GM19023 (cell line): ENCODE results near the gene PPFIBP1.
"Not testable (repeated sequence)": the region's sequence is repeated elsewhere in the genome, so short reads cannot be mapped to it uniquely, and the experiment has no call there.

Source experiments
- ATAC-seq: cut with Tn5 transposase; IDR thresholded peaks from one replicate; pipeline ENCODE4 v1.9.1; 2021; ENCODE audit warnings: mild to moderate bottlenecking, moderate library complexity; ENCODE audit not compliant: unreplicated experiment

The PPFIBP1 gene

DNA sequence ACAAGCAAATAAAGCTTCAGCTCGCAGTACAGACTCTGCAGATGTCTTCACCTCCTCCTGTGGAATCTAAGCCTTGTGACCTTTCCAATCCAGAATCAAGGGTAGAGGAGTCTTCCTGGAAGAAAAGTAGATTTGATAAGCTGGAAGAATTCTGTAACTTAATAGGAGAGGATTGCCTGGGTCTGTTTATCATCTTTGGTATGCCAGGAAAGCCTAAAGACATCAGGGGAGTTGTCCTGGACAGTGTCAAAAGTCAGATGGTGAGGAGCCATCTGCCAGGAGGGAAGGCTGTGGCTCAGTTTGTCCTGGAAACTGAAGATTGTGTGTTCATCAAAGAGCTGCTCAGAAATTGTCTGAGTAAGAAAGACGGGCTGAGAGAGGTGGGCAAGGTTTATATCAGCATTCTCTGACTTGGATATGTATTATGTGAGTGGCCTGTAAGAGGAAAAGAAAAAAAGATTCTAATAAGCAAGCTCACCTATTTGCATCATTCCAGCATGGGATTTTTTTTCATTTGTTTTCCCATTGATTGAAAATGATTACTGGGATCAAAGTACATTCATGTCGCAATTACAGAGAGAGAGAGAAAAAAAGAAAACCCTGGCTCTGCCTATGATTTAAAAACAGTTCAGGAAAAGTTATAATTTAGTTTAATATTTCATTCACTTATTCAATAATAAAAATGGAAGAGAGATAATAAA is 173.0 kb downstream of the PPFIBP1 start:
- ATAC-seq = no peak

DNA sequence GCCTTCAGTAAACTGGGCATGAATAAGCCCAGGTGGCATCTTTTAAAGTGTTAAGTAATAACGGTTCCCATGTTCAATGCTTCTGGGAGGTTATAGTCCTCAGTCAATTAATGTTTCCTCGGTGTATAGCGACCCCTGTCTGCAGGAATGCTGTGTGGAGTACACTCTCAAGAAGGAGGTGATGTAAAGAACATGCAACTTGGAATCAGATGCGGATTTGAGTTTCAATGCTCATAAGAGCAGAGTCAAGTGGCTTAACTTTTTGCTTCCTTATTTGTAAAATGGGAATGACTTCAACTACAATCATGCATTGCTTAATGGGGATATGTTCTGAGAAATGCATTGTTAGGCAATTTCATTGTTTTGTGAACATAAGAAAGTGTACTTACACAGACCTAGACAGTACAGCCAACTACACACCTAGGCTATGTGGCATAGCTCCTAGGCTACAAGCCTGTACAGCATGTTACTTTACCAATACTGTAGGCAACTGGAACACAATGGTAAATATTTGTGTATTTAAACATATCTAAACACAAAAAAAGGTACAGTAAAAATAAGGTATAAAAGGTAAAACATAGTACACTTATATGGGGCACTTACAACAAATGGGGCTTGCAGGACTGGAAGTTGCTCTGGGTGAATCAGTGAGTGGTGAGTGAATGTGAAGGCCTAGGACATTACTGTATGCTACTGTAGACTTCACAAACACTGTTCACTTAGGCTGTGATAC is 179.9 kb downstream of the PPFIBP1 start:
- peak; percentile 83 for ATAC-seq

DNA sequence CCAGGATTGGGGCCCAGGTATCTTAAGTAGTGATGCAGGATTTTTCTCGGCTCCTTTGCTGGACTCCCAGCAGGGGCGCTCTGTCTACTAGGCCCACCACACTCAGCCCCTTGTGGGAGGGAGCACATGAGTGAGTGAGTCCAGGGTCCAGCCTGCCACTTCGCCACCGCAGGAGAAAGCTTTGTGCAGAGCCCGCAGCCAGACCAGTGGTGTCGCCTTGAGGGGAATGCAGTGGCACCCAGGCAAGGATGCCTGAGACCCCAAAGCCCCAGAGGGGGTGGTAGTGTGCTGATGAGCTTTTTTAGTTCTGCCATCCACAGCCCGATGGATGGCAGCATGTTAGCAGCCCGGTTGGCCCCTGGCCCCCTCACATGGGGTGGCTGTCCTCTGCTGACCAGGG is 181.3 kb downstream of the PPFIBP1 start:
- ATAC-seq = no peak

DNA sequence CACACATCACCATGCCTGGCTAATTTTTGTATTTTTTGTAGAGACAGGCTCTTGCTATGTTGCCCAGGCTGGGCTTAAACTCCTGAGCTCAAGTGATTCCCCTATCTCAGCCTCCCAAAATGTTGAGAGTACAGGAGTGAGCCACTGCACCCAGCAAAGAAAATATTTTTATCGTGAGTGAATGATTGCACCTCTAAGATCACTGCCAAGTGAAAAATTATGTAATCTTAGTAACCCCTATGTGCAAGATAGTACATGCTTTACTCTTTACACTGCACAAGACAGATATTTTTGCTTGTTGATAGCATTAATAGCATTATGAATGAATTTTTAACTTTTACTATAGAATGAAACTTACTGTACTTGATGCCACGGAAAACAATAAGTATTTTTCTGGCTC is 183.2 kb downstream of the PPFIBP1 start:
- ATAC-seq = no peak

DNA sequence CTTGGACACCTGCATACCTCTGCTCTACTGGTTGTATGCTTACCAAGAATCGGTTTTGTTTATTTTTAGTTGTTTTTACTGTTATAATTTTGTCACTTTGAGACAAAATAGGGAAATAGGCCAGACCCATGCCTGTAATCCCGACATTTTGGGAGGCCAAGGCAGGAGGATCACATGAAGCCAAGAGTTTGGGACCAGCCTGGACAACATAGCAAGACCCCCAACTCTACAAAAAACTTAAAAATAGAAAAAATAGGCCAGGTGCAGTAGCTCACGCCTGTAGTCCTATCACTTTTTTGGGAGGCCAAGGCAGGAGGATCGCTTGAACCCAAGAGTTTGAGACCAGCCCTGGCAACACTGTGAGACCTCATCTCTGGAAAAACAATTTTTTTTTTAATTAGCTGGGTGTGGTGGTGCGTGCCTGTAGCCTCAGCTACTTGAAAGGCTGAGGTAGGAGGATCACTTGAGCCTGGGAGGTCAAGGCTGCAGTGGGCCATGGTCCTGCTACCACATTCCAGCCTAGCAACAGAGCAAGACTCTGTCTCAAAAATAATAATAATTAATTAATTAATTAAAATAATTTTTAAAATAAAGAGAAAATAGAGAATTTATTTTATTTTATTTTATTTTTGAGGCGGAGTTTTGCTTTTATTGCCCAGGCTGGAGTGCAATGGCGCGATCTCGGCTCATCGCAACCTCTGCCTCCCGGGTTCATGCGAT is 185.4 kb downstream of the PPFIBP1 start:
- no peak for ATAC-seq

DNA sequence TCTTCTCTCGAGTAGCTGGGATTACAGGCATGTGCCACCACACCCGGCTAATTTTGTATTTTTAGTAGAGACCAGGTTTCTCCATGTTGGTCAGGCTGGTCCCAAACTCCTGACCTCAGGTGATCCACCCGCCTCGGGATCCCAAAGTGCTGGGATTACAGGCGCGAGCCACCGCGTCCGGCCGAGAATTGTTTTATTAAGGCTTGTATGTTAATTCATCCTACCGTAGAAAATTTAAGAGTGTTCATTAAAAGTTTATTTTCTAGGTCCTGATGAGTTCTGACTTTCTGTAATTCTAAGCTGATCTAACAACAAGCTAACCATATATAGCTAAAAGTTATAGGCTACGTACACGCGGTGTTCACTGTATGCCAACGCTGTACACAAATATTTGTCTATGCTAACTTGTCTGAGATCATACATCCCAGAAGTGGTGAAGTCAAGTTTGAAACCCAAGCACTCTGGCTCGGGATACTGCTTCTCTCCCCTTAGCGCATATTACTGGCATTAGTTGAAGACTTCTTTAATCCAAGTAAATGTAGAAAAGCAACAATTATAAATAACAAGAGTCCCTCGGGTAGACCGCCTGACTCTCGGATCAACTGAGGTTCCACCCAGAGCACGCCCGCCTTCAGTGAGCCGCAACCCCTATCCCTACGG is 186.1 kb downstream of the PPFIBP1 start:
- ATAC-seq = peak; percentile 44

DNA sequence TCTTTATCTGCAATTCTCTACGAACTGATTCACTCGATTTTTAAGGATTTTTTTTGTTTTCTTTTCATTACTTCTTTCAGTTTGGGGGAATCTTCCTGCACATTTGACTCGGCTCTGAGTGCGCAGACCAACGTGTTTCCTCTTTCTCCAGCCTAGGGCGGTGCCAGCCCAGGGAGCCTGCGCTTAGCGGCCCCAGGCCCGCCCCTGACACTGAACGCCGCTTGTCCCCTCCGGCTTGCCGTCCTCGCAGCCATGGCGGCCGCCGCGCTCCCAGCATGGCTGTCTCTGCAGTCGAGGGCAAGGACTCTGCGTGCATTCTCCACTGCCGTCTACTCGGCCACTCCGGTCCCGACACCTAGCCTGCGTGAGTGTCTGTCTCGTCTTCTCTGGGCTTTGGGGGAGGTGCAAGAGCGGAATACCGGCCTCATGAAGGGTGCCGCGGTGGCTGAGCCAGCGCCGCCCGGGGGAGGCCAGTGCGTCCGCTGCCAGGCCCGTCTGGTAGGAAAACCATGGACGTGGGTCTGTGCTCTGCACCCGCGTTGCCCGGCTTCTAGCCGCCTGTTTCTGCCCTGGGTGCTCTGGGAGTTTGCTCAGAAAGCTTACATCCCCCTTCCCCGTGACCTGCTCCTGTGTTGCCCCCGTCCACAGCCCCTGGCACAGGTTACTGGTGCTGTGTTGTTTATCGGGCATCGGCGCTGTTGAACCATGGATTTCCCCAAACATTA is 186.7 kb downstream of the PPFIBP1 start, which contains the start of gene MRPS35:
Gene MRPS35 (plus strand): TSS at position 241 of the 725 bp plus-strand sequence. CDS start 12 bp downstream, at position 253.
- peak; percentile 96 for ATAC-seq

DNA sequence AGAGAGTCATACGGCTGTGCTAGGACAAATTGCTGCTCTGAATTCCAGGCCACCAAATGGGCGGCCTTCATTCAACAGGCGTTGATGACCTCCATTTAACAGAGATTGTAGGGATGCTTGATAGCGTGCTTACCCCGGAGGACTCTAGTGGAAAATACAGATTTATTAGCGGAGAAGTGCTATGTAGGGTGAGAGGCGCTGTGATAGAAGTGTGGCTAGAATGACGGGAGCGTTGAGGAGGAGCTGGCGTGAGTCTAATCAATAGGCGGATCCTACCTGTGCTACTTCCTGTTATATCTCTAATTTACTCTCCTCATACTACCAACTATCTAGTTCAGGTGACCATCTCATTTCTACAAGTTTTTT is 187.3 kb downstream of the PPFIBP1 start:
- no peak for ATAC-seq

DNA sequence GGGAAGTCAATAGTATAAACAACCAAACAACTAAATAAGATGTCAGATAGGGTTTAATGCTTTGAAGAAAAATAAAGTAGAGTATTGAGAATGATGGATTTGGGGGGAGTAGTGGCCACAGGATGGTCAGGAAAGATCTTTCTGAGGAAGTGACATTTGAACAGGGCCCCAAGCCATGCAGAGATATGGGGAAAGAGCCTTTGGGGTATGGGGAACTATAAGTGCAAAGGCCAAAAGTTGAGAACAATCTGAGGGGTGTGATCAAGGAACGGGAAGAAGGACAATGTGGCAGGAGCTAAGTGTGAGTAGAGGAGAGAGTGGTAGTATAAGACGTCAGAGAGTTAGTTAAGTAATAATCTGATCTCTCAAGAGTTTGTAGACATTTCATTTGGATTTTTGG is 188.0 kb downstream of the PPFIBP1 start:
- ATAC-seq = no peak

DNA sequence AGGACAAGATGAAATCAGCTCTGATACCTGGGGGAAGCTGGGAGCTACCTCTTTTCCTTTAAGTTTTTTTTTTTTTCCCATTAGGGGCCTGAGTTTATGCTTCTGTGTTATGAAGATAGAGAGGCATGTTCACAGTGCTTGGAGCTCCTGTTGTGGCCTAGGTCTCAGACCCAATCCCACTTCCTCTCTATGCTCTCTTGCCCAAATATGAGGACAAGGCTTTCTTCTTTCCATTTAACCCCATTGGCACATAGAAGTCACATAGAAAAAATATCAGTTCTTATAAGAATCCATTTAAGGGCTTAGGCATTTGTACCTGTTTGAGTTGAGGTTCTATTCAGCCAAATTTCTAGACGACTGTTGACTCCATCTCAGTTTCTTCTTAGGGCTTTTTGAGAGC is 199.2 kb downstream of the PPFIBP1 start:
- ATAC-seq = no peak

DNA sequence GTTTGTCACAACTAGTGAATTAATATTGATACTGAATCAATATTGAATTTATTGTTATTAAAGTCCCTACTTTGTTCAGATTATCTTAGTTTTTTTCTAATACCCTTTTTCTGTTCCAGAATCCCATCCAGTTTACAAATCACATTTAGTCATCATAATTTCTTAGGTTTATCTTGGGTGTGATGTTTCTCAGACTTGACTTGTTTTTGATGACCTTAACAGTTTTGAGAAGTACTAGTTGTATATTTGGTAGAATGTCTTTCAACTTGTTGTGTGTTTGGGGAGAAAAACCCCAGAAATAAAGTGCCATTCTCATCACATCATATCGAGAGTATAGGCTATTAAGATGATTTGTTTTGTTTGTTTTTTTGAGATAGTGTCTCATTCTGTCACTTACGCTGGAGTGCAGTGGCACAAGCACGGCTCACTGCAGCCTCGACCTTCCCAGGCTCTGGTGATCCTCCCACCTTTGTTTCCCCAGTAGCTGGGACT is 206.1 kb downstream of the PPFIBP1 start:
- ATAC-seq = no peak

DNA sequence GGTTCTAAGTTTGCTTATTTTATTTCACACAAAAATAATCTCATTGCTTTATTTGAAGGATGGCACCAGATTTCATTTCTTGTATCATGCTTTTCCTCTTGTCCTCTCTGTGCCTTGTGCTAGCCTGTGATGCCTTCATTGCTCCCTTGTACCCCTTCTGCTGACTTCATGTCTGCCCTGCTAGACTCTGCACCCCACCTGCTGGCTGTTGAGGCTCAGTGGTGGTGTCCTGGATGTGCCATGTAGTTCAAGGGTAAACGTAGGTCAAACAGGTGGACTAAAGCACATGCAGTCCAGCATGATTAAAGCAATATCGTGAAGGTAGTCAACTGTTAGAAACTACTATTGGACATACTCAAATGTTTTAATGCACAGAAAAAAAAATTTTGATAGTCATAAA is 208.3 kb downstream of the PPFIBP1 start:
- ATAC-seq = no peak

DNA sequence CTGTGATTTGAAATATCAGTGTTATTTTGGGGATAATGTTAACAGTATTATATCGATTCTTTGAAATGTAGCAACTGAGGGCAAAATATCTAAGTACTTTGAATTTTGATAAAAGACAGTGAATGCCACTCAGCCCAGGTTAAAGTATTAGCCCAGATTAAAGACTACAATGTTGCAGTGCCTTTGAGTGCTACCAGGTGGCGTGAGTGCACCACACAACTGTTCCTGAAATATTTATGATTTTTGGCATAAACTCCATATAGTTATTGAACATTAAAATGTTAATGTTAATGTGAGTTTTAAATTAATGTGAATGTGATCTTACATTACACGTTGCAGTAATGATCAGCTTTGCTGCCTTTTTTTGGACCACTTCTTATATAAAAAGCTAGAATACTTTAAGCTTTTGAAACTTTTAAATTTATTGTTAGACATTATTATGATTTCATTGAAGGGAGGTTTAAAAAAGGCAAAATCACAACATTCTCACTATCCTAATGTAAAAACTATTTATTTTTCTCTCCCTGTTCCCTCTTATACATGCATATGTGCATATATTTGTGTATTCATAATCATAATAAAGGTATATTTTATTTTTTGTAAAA is 209.1 kb downstream of the PPFIBP1 start:
- ATAC-seq = peak; percentile 62

DNA sequence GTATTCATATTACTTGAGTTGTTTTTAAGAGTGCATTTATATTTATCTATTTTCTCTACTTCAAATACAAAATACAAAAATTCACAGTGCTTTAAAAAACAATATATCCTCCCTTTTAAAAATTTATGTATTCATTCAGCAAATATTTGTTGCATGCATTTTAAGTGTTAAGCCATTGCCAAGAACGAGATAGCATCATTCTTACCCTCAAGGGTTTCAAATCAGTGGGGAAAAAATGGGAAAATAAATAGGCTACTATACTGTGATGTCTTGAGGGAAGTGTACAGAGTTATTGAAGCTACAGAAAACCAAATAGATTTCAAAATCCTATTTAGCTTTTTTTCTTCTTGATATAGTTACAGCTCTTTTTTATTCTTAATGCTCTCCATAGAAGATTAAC is 209.8 kb downstream of the PPFIBP1 start:
- ATAC-seq = no peak

DNA sequence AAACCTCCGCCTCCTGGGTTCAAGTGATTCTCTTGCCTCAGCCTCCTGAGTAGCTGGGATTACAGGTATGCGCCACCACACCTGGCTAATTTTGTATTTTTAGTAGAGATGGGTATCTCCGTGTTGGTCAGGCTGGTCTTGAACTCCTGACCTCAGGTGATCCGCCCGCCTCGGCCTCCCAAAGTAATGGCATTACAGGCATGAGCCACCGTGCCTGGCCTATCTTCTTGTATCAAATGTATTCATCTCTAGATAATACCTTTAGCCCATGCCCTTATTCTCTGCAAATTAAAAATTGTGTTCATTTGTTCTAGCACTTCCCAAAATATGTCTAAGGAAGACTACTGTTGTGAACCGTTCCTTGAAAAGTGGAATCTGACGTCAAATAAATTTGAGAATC is 210.3 kb downstream of the PPFIBP1 start:
- not testable (repeated sequence) for ATAC-seq

DNA sequence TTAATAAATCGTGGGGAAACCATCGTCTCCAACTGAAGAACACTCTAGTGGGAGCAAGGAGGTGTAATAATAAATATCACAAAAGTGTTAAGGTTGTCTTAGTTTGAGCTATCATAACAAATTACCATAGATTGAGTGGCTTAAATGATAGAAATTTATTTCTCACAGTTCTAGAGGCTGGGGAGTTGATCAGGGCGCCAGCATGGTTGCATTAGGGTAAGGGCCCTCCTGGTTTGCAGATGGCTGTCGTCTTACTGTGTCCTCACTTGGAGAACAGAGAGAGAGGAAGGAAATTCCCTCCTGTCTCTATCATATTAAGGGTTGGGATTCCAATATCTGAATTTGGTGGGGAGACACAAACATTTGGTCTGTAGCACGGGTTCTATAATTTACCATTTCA is 219.6 kb downstream of the PPFIBP1 start:
- no peak for ATAC-seq
